ENCODE results near the gene PXT1.
"Not testable (repeated sequence)": the region's sequence is repeated elsewhere in the genome, so short reads cannot be mapped to it uniquely, and the experiment has no call there.

PXT1 gene

GRCh38 chr6:36442671-36443470, at the start of gene PXT1, which contains the start of gene KCTD20:
PXT1 (minus strand) TSS chr6:36442854; CDS start chr6:36426082, 16,772 bp downstream.
KCTD20 (plus strand) TSS chr6:36443000; CDS start chr6:36470098, 27,098 bp downstream.
- in situ Hi-C loops (cut with MboI; ENCODE audit: low sequenced_read_pairs): no loop called here

GRCh38 chr6:36492092-36492491, 49.4 kb upstream of the PXT1 start:
- in situ Hi-C loops (cut with MboI; ENCODE audit: low sequenced_read_pairs): no loop called here

- in situ Hi-C loops (cut with MboI; ENCODE audit: low sequenced_read_pairs): no loop called here
Observed at GRCh38 chr6:36491378-36491965, 48.8 kb upstream of the PXT1 start.

GRCh38 chr6:36489426-36489825, 46.8 kb upstream of the PXT1 start:
- in situ Hi-C loops (cut with MboI; ENCODE audit: low sequenced_read_pairs): no loop called here

DNA sequence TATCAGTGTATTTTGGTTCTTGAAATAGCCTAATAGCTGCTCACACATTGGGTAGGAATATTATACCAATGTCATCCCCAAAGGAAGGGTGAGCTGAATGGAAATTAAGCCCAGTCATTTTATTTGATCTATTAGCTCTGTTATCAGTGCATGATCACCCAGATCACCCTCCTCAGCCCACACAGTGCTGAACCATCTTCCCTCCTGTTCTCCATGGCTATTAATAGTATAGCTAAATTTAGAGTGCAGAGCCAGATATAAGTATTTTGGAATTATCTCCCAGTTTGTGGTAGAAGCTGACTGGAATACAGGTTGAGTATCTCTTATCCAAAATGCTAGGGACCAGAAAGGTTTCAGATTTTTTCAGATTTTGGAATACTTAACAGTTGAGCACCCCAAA, 45.6 kb upstream of the PXT1 start:
- in situ Hi-C loops (cut with MboI; ENCODE audit: low sequenced_read_pairs): no loop called here

DNA sequence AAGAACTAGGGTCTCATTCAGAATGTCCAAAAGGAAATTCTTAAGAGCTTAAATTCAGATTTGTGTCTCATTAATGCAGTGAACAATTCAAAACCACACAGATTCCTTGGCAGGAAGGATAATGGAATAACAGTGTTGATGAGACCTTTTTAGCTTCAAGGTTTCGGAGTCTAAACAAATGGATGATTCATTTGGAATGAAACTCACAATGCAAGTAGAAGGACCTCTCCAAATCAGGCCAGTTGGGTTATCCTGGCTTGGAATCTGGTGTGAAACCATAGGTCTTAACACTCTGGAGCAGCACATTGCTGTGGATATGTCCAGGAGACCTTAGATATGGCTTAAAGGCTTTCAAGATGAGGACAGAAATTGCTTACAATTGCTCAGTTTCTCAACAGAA, 45.0 kb upstream of the PXT1 start:
- in situ Hi-C loops (cut with MboI; ENCODE audit: low sequenced_read_pairs): no loop called here

DNA sequence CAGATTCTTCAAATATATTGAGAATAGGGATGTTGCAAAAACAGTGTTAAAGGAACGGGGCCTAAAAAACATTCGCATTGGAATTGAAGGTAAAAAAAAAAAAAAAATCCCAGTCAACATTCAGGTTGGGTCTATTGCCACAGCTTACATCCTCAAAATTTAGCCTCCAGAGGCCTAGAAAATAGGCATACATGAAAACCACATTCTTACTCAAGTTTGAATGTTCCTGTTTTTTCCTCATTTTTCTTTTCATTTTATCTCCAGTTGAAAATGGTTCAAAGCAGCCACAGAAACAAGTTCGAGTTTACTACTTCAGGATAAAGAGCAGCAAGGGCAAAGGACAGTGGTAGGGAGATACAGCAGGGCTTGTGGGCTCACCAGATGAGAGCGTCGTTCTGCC, 42.1 kb upstream of the PXT1 start:
- in situ Hi-C loops (cut with MboI; ENCODE audit: low sequenced_read_pairs): no loop called here

GRCh38 chr6:36483326-36483725, 40.7 kb upstream of the PXT1 start:
- in situ Hi-C loops (cut with MboI; ENCODE audit: low sequenced_read_pairs): not testable (repeated sequence)

GRCh38 chr6:36479256-36479655, 36.6 kb upstream of the PXT1 start:
- in situ Hi-C loops (cut with MboI; ENCODE audit: low sequenced_read_pairs): no loop called here

DNA sequence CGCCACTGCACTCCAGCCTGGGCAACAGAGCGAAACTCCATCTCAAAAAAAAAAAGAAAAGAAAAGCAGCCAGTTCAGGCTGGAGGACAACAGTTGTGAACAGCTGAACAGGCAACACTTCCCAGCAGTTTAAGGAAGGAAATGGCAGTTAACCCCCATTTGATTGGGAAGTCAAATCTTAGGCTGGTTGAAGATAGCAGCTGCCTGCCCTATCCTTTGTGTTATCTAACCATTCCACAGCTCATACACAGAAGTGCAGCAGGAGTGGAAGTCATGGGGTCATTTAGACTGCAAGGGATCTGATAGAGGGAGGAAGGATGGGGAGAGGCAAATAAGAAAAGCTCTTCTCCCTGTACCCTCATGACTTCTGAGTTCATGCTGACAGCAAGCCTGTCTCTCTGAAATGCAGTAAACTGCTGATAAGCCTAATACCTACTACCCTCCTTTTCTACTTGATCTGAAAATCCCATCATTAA, 35.4 kb upstream of the PXT1 start:
- in situ Hi-C loops (cut with MboI; ENCODE audit: low sequenced_read_pairs): no loop called here

GRCh38 chr6:36469946-36470345, 27.3 kb upstream of the PXT1 start:
- in situ Hi-C loops (cut with MboI; ENCODE audit: low sequenced_read_pairs): no loop called here

DNA sequence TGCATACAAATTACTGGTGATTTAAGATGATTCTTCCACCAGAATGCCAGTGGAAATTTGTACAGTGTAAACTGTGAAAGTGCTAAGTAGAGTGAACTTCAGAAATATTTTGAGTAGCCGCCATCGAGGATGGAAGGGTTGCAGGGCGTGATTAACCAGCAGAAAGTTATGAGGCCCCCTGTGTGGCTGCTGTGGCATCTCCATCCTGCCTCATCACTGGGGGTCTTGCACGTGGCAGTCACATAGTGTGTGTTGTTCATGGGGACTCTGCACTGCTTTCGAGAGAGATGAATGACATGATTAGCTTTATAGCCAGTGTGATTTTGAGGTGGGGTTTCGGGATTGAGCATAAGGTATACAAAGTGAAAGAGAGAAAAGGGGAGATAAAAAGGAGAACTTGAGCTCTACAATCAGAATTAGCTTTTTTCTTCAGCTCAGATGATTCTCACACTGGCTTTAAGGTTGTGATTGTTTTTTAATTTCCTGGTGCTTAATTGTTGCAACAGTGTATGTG, 26.6 kb upstream of the PXT1 start:
- in situ Hi-C loops (cut with MboI; ENCODE audit: low sequenced_read_pairs): no loop called here

DNA sequence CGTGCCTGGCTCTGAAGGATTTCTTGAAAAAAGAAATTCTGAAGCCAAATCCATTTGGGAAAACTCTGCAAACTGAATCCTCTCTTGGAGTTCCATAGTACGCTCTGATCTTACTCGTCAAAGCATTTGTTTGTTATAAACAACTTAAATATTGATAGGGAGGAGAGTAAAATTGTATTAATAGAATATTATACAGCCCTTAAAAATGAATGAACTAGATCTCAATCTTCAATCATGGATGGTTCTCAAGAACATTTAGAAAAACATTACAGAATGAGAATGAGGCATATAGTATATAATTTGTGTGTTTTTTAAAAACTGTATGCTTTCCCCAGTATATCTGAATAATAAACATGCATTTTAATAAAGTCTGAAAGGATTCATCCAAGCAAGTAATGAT, 25.0 kb upstream of the PXT1 start:
- in situ Hi-C loops (cut with MboI; ENCODE audit: low sequenced_read_pairs): no loop called here

GRCh38 chr6:36464233-36464632, 21.6 kb upstream of the PXT1 start:
- in situ Hi-C loops (cut with MboI; ENCODE audit: low sequenced_read_pairs): no loop called here

GRCh38 chr6:36463676-36464075, 21.0 kb upstream of the PXT1 start:
- in situ Hi-C loops (cut with MboI; ENCODE audit: low sequenced_read_pairs): no loop called here

GRCh38 chr6:36461646-36462045, 19.0 kb upstream of the PXT1 start:
- in situ Hi-C loops (cut with MboI; ENCODE audit: low sequenced_read_pairs): no loop called here

- in situ Hi-C loops (cut with MboI; ENCODE audit: low sequenced_read_pairs): no loop called here
Observed at GRCh38 chr6:36460916-36461315, 18.3 kb upstream of the PXT1 start.

- in situ Hi-C loops (cut with MboI; ENCODE audit: low sequenced_read_pairs): no loop called here
Observed at GRCh38 chr6:36459501-36459900, 16.8 kb upstream of the PXT1 start.

DNA sequence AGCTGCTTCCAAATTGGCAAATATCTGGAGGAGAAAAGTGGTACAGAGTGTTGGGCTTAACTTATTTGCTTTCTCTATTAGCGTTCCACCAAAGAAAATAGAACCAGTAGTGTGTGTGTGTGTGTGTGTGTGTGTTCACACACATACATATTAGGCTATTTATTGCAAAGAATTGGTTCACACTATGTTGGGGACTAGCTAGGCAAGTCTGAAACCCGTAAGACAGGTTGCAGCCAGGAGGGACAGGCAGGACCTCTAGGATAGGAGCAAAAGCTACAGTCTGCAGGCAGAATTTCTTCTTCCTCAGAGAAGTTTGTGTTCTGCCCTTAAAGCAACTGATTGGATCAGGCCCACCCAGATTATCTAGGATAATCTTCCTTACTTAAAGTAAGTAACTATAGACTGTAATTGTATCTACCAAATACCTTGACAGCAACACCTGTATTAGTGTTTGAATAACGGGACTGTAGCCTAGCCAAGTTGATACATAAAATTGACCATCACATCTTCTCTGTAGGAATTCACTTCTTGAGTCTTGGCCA, 12.9 kb upstream of the PXT1 start:
- in situ Hi-C loops (cut with MboI; ENCODE audit: low sequenced_read_pairs): no loop called here

DNA sequence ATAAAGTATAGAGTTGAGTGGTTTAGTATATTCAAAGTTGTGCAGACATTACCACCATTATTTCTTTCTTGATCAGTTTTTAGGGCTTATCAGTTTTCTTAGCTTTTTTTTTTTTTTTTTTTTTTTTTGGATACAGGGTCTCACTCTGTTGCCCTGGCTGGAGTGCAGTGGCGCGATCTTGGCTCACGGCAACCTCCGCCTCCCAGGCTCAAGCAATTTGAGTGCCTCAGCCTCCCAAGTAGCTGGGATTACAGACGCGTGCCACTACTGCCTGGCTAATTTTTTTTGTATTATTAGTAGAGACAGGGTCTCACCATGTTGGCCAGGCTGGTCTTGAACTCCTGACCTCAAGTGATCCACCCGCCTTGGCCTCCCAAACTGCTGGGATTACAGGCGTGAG, 10.2 kb upstream of the PXT1 start:
- in situ Hi-C loops (cut with MboI; ENCODE audit: low sequenced_read_pairs): not testable (repeated sequence)

DNA sequence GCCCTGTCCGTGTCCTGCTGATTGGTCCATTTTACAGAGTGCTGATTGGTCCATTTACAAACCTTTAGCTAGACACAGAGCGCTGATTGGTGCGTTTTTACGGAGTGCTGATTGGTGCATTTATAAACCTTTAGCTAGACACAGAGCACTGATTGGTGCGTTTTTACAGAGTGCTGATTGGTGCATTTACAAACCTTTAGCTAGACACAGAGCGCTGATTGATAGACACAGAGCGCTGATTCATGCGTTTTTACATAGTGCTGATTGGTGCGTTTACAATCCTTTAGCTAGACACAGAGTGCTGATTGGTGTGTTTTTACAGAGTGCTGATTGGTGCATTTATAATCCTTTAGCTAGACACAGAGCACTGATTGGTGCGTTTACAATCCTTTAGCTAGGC, 6.5 kb upstream of the PXT1 start:
- in situ Hi-C loops (cut with MboI; ENCODE audit: low sequenced_read_pairs): not testable (repeated sequence)

GRCh38 chr6:36445621-36446020, 3.0 kb upstream of the PXT1 start:
- in situ Hi-C loops (cut with MboI; ENCODE audit: low sequenced_read_pairs): no loop called here
